Stimulated activated CD8-positive, alpha-beta memory T cell treated with anti-CD3 and anti-CD28 coated beads, Interleukin-12 subunit alpha, Interleukin-12 subunit beta, amount 100 ng/mL, for 24 hours (primary cell): ENCODE measurements around the gene AXL.

ENCODE experiments used
- DNase-seq: peaks from one replicate; pipeline ENCODE4 v3.0.0-alpha.2; 2020; ENCODE audit errors: extremely low read depth

The AXL gene

DNA sequence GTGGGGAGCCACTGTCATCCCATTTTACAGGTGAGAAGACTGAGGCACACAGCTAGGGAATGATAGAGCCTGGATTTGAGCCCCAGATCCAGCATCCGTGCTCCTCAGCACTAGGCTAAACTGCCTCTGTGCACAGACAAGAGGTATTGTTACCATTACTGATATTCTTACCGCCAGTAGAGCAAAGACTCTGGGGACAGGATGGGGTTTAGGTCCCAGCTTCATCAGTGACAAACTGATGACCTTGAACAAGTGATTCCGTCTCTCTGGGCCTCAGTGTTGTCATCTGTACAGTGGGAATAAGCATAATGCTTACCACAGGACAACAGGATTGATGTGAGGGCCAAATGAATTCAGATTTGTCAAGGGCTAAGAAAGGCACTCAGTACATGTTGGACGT, 16.5 kb downstream of the AXL start:
- no peak for DNase-seq

DNA sequence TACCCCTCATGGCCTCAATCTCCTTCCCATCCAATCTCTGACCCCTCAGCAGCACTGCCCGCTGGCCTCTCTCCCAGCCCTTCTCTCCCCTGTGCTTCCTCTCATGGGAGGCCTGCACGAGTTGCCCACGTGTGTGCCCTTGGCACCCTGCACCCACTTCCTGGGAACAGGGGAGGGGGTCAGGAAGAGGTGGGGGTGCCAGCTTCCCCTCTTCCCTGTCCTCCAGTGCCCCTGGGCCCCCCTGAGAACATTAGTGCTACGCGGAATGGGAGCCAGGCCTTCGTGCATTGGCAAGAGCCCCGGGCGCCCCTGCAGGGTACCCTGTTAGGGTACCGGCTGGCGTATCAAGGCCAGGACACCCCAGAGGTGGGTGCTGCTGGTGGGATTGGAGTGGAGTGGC, 19.2 kb downstream of the AXL start:
- DNase-seq: no peak

DNA sequence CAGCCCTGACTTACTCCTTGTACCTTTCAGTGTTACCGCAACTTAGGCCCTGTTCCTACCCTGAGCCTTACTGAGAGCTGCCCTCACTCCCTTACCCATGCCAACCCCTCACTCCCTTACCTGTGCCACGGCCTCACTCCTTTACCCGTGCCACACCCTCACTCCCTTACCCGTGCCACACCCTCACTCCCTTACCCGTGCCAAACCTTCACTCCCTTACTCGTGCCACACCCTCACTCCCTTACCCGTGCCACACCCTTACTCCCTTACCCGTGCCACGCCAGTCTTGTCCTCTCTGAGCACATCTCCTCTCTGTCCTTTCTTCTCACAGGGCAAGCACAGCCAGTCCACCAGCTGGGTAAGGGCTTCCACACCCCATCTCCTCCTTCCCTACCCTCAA, 20.3 kb downstream of the AXL start:
- DNase-seq: no peak

GRCh38 chr19:41239961-41240574, 21.0 kb downstream of the AXL start:
- no peak for DNase-seq

DNA sequence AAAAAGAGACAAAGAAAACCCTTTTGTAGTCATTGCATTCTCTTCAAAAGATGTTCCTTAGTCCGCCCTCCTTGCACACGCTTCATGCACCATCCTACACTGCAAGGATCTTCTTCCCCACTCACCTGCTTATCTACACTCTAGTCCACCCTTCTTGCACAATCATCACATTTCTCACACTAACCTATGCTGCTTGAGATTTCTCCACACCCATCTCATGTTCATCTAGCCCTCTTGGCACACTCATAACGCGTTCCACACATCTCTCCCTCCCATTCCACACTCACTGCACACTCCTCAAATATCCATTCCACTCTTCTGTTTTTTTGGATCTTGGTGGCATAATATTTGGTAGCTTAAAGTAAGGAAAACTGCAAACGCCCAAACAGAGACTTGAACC, 22.8 kb downstream of the AXL start:
- DNase-seq: no peak

DNA sequence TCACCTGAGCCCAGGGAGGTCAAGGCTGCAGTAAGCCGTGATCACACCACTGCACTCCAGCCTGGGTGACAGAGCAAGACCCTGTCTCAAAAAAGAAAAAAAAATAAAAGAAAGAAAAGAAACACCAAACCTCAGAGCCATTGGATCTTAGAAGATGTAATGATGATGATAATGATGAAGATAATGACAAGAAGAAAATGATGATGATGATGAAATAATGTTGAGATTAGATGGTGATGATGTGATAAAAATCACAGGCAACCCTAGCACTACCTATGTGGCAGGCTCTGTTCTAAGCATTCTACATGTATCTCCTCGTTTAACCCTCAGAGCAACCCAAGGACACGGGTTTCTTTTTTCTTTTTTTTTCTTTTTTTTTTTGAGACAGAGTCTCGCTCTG, 25.1 kb downstream of the AXL start:
- no peak for DNase-seq

DNA sequence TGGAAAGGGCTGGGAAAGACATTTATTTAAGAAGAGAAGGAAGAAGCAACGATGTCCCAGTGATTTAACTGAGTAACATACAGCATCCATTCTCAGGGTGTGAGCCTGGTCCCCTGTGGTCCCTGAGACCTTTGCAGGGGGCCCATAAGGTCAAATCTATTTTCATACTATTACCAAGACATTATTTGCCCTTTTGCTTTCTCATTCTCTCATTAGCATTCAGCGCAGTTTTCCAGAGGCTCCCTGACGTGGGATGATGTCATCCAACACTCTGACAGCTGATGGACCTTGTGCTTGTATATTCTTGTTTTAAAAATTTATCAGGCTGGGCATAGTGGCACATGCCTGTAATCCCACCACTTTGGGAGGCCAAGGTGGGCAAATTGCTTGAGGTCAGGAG, 26.8 kb downstream of the AXL start:
- no peak for DNase-seq

DNA sequence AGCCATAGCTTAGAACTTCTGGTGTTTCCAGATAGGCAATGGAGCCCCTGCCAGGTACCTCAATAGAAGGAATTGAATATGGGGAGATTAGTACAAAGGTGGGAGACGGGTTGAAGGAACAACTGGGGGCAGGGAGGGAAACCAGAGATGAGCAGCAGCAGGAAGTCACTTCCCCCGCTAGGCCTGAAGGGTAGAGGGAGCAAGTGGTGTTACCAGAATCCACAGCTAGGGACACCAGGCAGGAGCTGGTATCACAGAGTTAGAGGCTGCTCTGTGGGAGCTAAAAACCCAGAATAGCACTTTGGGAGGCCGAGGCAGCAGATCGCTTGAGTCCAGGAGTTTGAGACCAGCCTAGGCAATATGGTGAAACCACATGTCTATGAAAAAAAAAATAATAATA, 29.9 kb downstream of the AXL start:
- DNase-seq: no peak

DNA sequence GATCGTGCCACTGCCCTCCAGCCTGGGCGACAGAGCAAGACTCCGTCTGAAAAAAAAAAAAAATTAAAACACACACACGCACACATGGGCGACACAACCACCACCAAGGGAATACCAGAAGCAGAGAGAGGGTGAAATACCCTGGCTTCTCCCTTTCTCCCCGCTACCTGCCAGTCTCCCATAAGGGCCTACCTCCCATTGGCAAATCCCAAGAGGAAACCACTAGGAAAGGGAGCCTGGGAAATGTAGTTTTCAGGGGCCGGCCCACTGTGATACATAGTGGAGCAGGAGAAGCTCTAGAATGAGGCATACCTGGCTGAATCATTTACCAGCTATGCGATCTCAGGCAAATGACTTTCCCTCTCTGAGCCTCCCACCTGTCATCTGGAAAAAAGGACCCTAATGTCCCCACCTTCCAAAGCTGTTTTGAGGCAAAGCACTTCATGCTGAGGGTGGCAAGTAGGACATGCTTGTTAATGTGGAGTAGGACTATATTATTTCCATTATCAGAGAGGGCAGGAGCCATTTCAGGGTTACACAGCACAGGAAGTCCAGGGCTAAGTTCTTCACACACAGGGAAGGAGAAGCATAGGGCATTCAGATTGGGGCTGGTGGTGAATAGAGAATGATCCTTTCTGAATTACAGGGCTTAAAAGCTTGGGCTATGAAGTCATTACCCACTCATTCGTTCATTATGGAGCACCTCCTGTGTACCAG, 30.8 kb downstream of the AXL start:
- no peak for DNase-seq

GRCh38 chr19:41253660-41254059, 34.6 kb downstream of the AXL start:
- DNase-seq: no peak

GRCh38 chr19:41255171-41255570, 36.1 kb downstream of the AXL start:
- no peak for DNase-seq

DNA sequence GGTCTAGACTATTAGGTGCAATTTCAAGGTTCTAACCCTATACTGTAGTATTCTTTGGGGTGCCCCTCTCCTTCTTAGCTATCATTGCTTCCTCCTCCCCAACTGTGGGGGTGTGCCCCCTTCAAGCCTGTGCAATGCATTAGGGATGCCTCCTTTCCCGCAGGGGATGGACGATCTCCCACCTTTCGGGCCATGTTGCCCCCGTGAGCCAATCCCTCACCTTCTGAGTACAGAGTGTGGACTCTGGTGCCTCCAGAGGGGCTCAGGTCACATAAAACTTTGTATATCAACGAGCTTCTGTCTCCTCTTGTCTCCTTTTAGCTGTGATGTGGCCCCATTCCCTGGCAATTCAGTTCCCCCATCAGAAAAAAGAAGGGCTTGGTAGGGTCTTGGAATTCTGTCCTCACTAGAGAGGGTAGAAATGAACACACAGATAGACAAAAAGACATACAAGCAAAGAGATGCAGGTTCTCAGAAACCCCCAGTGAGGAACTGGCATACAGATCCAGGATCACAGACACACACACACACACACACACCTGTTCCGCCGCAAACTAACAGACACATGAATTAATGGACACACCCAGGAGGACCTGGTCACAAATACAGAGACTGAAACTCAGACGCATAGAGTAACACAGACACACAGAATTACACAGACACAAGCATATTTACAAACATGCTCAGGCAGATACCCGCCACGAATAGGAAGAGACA, 42.6 kb downstream of the AXL start:
- DNase-seq: no peak

GRCh38 chr19:41263042-41263849, 44.2 kb downstream of the AXL start:
- DNase-seq: peak; percentile 63

GRCh38 chr19:41263850-41264580, 45.0 kb downstream of the AXL start, which contains the start of gene HNRNPUL1:
TSS of gene HNRNPUL1 (plus strand) at chr19:41264372. CDS start at chr19:41264504, 132 bp downstream.
- peak; percentile 93 for DNase-seq

GRCh38 chr19:41264581-41265394, 45.8 kb downstream of the AXL start:
- peak; percentile 57 for DNase-seq

DNA sequence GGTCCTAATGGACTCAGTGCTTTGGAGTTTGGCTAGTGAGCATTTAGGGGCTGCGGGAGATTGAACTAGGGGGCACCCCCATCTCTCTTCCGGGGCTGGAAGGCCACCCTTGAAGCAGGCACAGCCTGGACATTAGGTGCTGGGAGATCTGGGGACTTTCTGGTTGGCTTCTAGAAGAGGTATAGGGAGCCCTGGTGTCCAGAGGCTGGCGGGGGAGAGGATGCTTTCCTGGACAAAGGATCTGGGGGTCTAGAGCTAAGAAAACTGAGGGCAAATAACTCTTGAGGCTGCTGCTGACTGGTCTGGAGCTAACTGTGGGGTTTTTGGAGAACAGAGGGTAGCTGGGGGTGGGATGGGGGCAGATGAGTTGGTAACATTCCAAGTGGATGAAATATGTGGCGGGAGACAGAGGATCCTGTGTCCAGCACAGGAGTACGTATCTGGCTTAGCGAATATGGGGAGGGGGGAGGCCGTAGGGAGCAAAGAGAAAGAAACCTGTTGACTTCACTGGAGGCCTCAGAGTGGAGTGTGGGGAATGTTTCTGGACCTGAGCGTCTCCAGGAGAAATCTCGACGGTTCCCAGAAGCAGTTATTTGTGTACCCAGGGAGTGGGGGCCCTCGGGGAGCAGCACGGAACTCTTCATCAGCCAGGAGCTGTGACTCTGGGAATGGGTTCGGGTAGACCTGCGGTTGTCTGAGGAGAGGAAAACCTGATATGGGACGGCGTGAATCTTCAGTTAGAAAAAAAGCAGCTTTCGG, 46.6 kb downstream of the AXL start:
- DNase-seq: no peak

GRCh38 chr19:41269055-41269454, 50.0 kb downstream of the AXL start:
- no peak for DNase-seq

GRCh38 chr19:41269571-41269970, 50.5 kb downstream of the AXL start:
- no peak for DNase-seq

DNA sequence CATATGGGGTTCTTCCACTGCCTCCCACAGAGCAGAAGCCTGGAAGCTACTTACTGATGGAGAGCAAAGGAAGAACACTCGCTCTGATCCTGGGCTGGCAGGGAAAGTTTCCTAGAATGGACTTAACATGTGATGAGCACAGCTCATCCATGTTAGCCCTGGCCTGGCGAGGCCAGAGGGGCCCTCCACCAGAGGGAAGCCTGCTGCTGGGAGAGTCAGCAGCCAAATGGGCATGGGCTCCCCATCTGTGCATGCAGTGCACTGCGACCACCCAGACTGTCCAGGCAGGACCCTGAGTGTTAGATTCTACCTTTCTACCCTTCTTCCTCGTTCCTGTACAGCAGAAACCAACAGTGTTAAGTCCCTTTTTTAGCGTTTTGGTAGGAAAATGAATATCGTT, 54.1 kb downstream of the AXL start:
- DNase-seq: no peak

GRCh38 chr19:41274802-41275201, 55.8 kb downstream of the AXL start:
- DNase-seq: no peak
